Stimulated activated CD8-positive, alpha-beta memory T cell treated with anti-CD3 and anti-CD28 coated beads, Interleukin-12 subunit alpha, Interleukin-12 subunit beta, amount 100 ng/mL, for 4 hours (primary cell): ENCODE measurements around the gene TMEM176A.
"Not testable (repeated sequence)": the region's sequence is repeated elsewhere in the genome, so short reads cannot be mapped to it uniquely, and the experiment has no call there.

Source experiments
- DNase-seq: peaks from one replicate; pipeline ENCODE4 v3.0.0-alpha.2; 2020; ENCODE audit warnings: low read depth

The TMEM176A gene

GRCh38 chr7:150800581-150801241 is at the start of gene TMEM176A:
Gene TMEM176A (plus strand): TSS chr7:150800769. CDS start chr7:150801551, 782 bp downstream.
- DNase-seq: no peak

GRCh38 chr7:150751702-150752101 is 48.9 kb upstream of the TMEM176A start:
- no peak for DNase-seq

- DNase-seq: no peak
Measured at GRCh38 chr7:150753239-150753638, 47.3 kb upstream of the TMEM176A start.

GRCh38 chr7:150753826-150754603 is 46.6 kb upstream of the TMEM176A start:
- no peak for DNase-seq

- DNase-seq: no peak
Measured at GRCh38 chr7:150754951-150755350, 45.6 kb upstream of the TMEM176A start.

GRCh38 chr7:150755473-150756099 is 45.0 kb upstream of the TMEM176A start:
- peak; percentile 55 for DNase-seq

- DNase-seq: no peak
Measured at GRCh38 chr7:150756166-150756565, 44.4 kb upstream of the TMEM176A start.

GRCh38 chr7:150756858-150757257 is 43.7 kb upstream of the TMEM176A start:
- DNase-seq: no peak

- DNase-seq: no peak
Measured at GRCh38 chr7:150759479-150759878, 41.1 kb upstream of the TMEM176A start.

GRCh38 chr7:150766334-150766709 is 34.2 kb upstream of the TMEM176A start:
- DNase-seq: no peak

- no peak for DNase-seq
Measured at GRCh38 chr7:150769768-150770167, 30.8 kb upstream of the TMEM176A start.

GRCh38 chr7:150774131-150774530 is 26.4 kb upstream of the TMEM176A start:
- not testable (repeated sequence) for DNase-seq

GRCh38 chr7:150778014-150778737 is 22.4 kb upstream of the TMEM176A start:
- DNase-seq: no peak

GRCh38 chr7:150778738-150779301 is 21.7 kb upstream of the TMEM176A start:
- DNase-seq: peak; percentile 35

- DNase-seq: no peak
Measured at GRCh38 chr7:150780292-150780691, 20.3 kb upstream of the TMEM176A start.

- DNase-seq: no peak
Measured at GRCh38 chr7:150781103-150781502, 19.5 kb upstream of the TMEM176A start.

GRCh38 chr7:150781961-150782360 is 18.6 kb upstream of the TMEM176A start:
- no peak for DNase-seq

- DNase-seq: no peak
Measured at GRCh38 chr7:150784120-150784736, 16.3 kb upstream of the TMEM176A start.

GRCh38 chr7:150784954-150785353 is 15.6 kb upstream of the TMEM176A start:
- no peak for DNase-seq

- DNase-seq: no peak
Measured at GRCh38 chr7:150787321-150788281, 13.0 kb upstream of the TMEM176A start.
